ENCODE results near the gene SENP8. TPM values are rescaled to one million over a fixed set of nuclear protein-coding genes. Genes with fewer than 3 reads are reported as not detected.
"Not testable (repeated sequence)": the region's sequence is repeated elsewhere in the genome, so short reads cannot be mapped to it uniquely, and the experiment has no call there.

The SENP8 gene
- 1 to 10 TPM; 5.1 to 6.4 TPM for total RNA-seq
- polyA plus RNA-seq (ENCODE audit: insufficient read length in 2 of 2), result 1 to 10 TPM; 5.6 to 6.7 TPM
- long read RNA-seq, donor 1, full-length matches to known transcripts, result 3 of 8 reads
- long read RNA-seq, donor 1, partial matches to known transcripts, result 5 of 8 reads
- long read RNA-seq, donor 1, other reads (novel, unspliced or antisense), result 0 of 8 reads
- long read RNA-seq, donor 2, result 0 reads
- long read RNA-seq, donor 3, full-length matches to known transcripts, result 8 of 8 reads
- long read RNA-seq, donor 3, partial matches to known transcripts, result 0 of 8 reads
- long read RNA-seq, donor 3, other reads (novel, unspliced or antisense), result 0 of 8 reads
- long read RNA-seq, donor 4, full-length matches to known transcripts, result 3 of 181 reads
- long read RNA-seq, donor 4, partial matches to known transcripts, result 178 of 181 reads
- long read RNA-seq, donor 4, other reads (novel, unspliced or antisense), result 0 of 181 reads

GRCh38 chr15:72118017-72118978, at the start of gene SENP8, which contains the start of gene MYO9A:
Gene SENP8 (plus strand): TSS chr15:72118403. CDS start chr15:72139624, 21,221 bp downstream.
Gene MYO9A (minus strand): TSS chr15:72118150. CDS start chr15:72046563, 71,587 bp downstream.
- H3K36me3 ChIP-seq (ENCODE audit: control insufficient read depth, insufficient read depth, low read length), result no peaks in the 10 kb centered on the region
- WGBS (ENCODE audit: insufficient coverage), result under 1% methylated on average over 61 of the region's 69 CpGs
- peak within 1 kb of the TSS; percentile 98 for H3K27ac ChIP-seq (ENCODE audit: low read depth, low read length)
- H3K4me3 ChIP-seq (ENCODE audit: low read depth, low read length), result peak within 1 kb of the TSS; percentile 88
- DNase-seq (ENCODE audit: low read depth in 4 of 6, low spot score in 6 of 6), result peak; percentile 93 to 100 (median 97)
- H3K9me3 ChIP-seq (ENCODE audit: control insufficient read depth, insufficient read depth, low read length), result no peaks in the 10 kb centered on the region
- peaks cover 7% of the 10 kb centered on the region for H3K4me1 ChIP-seq (ENCODE audit: control insufficient read depth, insufficient read depth, low read length)
- H3K27me3 ChIP-seq (ENCODE audit: control insufficient read depth, insufficient read depth, low read length), result no peaks in the 10 kb centered on the region

DNA sequence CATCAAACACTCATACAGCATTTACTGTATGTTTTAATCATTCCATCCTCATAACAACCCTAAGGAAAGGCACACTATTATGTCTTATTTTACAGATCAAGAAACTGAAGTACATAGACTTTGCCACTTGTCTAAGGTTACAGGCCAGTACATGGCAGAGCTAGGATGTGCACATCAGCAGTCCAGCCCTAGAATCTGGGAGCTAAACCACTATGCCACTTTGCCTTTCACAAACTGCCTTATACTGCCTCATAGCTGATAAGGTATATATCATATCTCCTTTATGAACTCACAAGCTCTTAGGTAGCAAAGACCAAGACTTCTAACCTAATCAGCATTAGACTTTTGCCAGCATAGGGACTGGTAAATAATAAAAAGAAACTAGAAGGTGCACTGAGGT, 49.3 kb upstream of the SENP8 start:
- no peak overlapping the region for H3K27ac ChIP-seq (ENCODE audit: low read depth, low read length)
- no peaks in the 10 kb centered on the region for H3K27me3 ChIP-seq (ENCODE audit: control insufficient read depth, insufficient read depth, low read length)

GRCh38 chr15:72070817-72071447, 47.3 kb upstream of the SENP8 start:
- Histone ChIP-seq H3K4me3 (ENCODE audit: low read depth, low read length) (no peak overlapping the region), H3K4me1 (ENCODE audit: control insufficient read depth, insufficient read depth, low read length) (no peaks in the 10 kb centered on the region), H3K36me3 (ENCODE audit: control insufficient read depth, insufficient read depth, low read length) (no peaks in the 10 kb centered on the region), H3K27me3 (ENCODE audit: control insufficient read depth, insufficient read depth, low read length) (no peaks in the 10 kb centered on the region), H3K9me3 (ENCODE audit: control insufficient read depth, insufficient read depth, low read length) (no peaks in the 10 kb centered on the region), H3K27ac (ENCODE audit: low read depth, low read length) (no peak overlapping the region)
- WGBS (ENCODE audit: insufficient coverage), result no CpG with 5 or more reads among the region's 1 CpG
- no peak for DNase-seq (ENCODE audit: low read depth in 4 of 6, low spot score in 6 of 6)

More for the DNA sequence above, 49.3 kb upstream of the SENP8 start:
- H3K4me3 ChIP-seq (ENCODE audit: low read depth, low read length), result no peak overlapping the region
- H3K9me3 ChIP-seq (ENCODE audit: control insufficient read depth, insufficient read depth, low read length), result no peaks in the 10 kb centered on the region
- H3K36me3 ChIP-seq (ENCODE audit: control insufficient read depth, insufficient read depth, low read length), result no peaks in the 10 kb centered on the region
- H3K4me1 ChIP-seq (ENCODE audit: control insufficient read depth, insufficient read depth, low read length), result no peaks in the 10 kb centered on the region
- no peak for DNase-seq (ENCODE audit: low read depth in 4 of 6, low spot score in 6 of 6)

GRCh38 chr15:72071448-72071825, 46.8 kb upstream of the SENP8 start:
- 90% methylated on average over 6 of the region's 8 CpGs for WGBS (ENCODE audit: insufficient coverage)
- H3K27ac ChIP-seq (ENCODE audit: low read depth, low read length); H3K4me1 ChIP-seq (ENCODE audit: control insufficient read depth, insufficient read depth, low read length); DNase-seq (ENCODE audit: low read depth in 4 of 6, low spot score in 6 of 6); H3K36me3 ChIP-seq (ENCODE audit: control insufficient read depth, insufficient read depth, low read length); H3K4me3 ChIP-seq (ENCODE audit: low read depth, low read length); H3K27me3 ChIP-seq (ENCODE audit: control insufficient read depth, insufficient read depth, low read length); H3K9me3 ChIP-seq (ENCODE audit: control insufficient read depth, insufficient read depth, low read length): not testable (repeated sequence)

- Histone ChIP-seq H3K4me1 (ENCODE audit: control insufficient read depth, insufficient read depth, low read length) (no peaks in the 10 kb centered on the region), H3K27ac (ENCODE audit: low read depth, low read length) (no peak overlapping the region), H3K4me3 (ENCODE audit: low read depth, low read length) (no peak overlapping the region), H3K36me3 (ENCODE audit: control insufficient read depth, insufficient read depth, low read length) (no peaks in the 10 kb centered on the region), H3K9me3 (ENCODE audit: control insufficient read depth, insufficient read depth, low read length) (no peaks in the 10 kb centered on the region), H3K27me3 (ENCODE audit: control insufficient read depth, insufficient read depth, low read length) (no peaks in the 10 kb centered on the region)
- WGBS (ENCODE audit: insufficient coverage), result 100% methylated on average over 1 of the region's 5 CpGs
- no peak for DNase-seq (ENCODE audit: low read depth in 4 of 6, low spot score in 6 of 6)
Measured at GRCh38 chr15:72074335-72075060, 43.7 kb upstream of the SENP8 start.

GRCh38 chr15:72077950-72078349, 40.3 kb upstream of the SENP8 start:
- H3K4me3 ChIP-seq (ENCODE audit: low read depth, low read length), result no peak overlapping the region
- H3K27ac ChIP-seq (ENCODE audit: low read depth, low read length), result no peak overlapping the region
- H3K9me3 ChIP-seq (ENCODE audit: control insufficient read depth, insufficient read depth, low read length), result no peaks in the 10 kb centered on the region
- no peaks in the 10 kb centered on the region for H3K27me3 ChIP-seq (ENCODE audit: control insufficient read depth, insufficient read depth, low read length)
- H3K4me1 ChIP-seq (ENCODE audit: control insufficient read depth, insufficient read depth, low read length), result no peaks in the 10 kb centered on the region
- no CpG with 5 or more reads among the region's 1 CpG for WGBS (ENCODE audit: insufficient coverage)
- no peaks in the 10 kb centered on the region for H3K36me3 ChIP-seq (ENCODE audit: control insufficient read depth, insufficient read depth, low read length)
- DNase-seq (ENCODE audit: low read depth in 4 of 6, low spot score in 6 of 6), result no peak

- WGBS (ENCODE audit: insufficient coverage), result no CpG with 5 or more reads among the region's 6 CpGs
- Histone ChIP-seq H3K9me3 (ENCODE audit: control insufficient read depth, insufficient read depth, low read length) (no peaks in the 10 kb centered on the region), H3K4me1 (ENCODE audit: control insufficient read depth, insufficient read depth, low read length) (no peaks in the 10 kb centered on the region), H3K36me3 (ENCODE audit: control insufficient read depth, insufficient read depth, low read length) (no peaks in the 10 kb centered on the region), H3K4me3 (ENCODE audit: low read depth, low read length) (no peak overlapping the region), H3K27ac (ENCODE audit: low read depth, low read length) (no peak overlapping the region), H3K27me3 (ENCODE audit: control insufficient read depth, insufficient read depth, low read length) (no peaks in the 10 kb centered on the region)
- DNase-seq (ENCODE audit: low read depth in 4 of 6, low spot score in 6 of 6), result no peak
Measured at GRCh38 chr15:72078887-72079286, 39.3 kb upstream of the SENP8 start.

DNA sequence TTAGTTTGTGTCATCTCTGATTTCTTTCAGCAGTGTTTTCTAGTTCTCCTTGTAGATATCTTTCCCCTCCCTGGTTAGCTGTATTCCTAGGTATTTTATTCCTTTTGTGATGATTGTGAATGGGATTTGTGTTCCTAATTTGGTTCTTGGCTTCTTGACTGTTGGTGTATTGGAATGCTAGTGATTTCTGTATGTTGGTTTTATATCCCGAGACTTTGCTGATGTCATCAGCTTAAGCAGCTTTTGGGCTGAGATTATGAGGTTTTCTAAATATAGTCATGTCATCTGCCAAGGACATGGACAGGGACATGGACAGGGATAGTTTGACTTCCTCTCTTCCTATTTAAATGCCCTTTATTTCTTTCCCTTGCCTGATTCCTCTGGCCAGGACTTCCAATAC, 36.0 kb upstream of the SENP8 start:
- H3K36me3 ChIP-seq (ENCODE audit: control insufficient read depth, insufficient read depth, low read length), result no peaks in the 10 kb centered on the region
- WGBS (ENCODE audit: insufficient coverage), result no CpG with 5 or more reads among the region's 1 CpG
- no peaks in the 10 kb centered on the region for H3K27me3 ChIP-seq (ENCODE audit: control insufficient read depth, insufficient read depth, low read length)
- DNase-seq (ENCODE audit: low read depth in 4 of 6, low spot score in 6 of 6), result no peak
- H3K4me3 ChIP-seq (ENCODE audit: low read depth, low read length), result no peak overlapping the region
- H3K9me3 ChIP-seq (ENCODE audit: control insufficient read depth, insufficient read depth, low read length), result no peaks in the 10 kb centered on the region
- no peaks in the 10 kb centered on the region for H3K4me1 ChIP-seq (ENCODE audit: control insufficient read depth, insufficient read depth, low read length)
- H3K27ac ChIP-seq (ENCODE audit: low read depth, low read length), result no peak overlapping the region

Measured in spinal cord (tissue), 10 donors.